B cell (primary cell): ENCODE data around the gene FMR1NB.

Experiments used
- EZH2 ChIP-seq: IDR thresholded peaks from 2 replicates; pipeline ENCODE4 v1.6.1; 2012; ENCODE audit warnings: borderline replicate concordance, low read depth, mild to moderate bottlenecking, moderate library complexity, low read length; ENCODE audit not compliant: insufficient read depth, poor library complexity, severe bottlenecking
- TF ChIP-seq, protein P1 (sequence below): fragments of 200-600 bp; IDR thresholded peaks from one replicate; pipeline ENCODE4 v1.8.0; 2022; ENCODE audit warnings: antibody characterized with exemption, mild to moderate bottlenecking

DNA sequence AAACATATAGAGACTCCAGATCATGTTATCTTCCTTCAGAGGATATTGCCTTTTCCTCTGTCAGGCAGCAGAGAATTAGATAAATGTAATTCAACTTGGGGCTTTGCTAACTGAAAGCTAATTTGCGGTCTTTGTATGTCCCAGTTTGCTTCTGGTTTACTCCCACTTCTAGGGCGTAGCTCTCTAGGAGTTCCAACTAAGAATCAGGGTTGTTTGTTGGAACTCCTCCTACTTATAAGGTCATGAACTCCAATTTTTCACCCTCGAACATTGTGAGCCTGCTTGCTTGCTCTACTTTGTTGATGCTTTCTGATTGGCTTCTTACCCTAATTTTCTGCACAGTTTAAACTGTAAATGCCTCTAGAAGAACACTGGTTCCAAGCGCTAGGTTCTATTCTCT, 66.1 kb downstream of the FMR1NB start:
- TF ChIP-seq, protein P1, sequence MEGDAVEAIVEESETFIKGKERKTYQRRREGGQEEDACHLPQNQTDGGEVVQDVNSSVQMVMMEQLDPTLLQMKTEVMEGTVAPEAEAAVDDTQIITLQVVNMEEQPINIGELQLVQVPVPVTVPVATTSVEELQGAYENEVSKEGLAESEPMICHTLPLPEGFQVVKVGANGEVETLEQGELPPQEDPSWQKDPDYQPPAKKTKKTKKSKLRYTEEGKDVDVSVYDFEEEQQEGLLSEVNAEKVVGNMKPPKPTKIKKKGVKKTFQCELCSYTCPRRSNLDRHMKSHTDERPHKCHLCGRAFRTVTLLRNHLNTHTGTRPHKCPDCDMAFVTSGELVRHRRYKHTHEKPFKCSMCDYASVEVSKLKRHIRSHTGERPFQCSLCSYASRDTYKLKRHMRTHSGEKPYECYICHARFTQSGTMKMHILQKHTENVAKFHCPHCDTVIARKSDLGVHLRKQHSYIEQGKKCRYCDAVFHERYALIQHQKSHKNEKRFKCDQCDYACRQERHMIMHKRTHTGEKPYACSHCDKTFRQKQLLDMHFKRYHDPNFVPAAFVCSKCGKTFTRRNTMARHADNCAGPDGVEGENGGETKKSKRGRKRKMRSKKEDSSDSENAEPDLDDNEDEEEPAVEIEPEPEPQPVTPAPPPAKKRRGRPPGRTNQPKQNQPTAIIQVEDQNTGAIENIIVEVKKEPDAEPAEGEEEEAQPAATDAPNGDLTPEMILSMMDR: no peak
- no peak for TF ChIP-seq EZH2
